IMR-90 (cell line): Measurements from ENCODE around the gene ITSN2. TPM values are rescaled to one million over a fixed set of nuclear protein-coding genes. Genes with fewer than 3 reads are reported as not detected.

ENCODE experiments used
- ATAC-seq: fragments of 200-7000 bp; cut with Tn5 transposase; 2 replicates; pipeline ENCODE4 v1.9.1; 2020; ENCODE audit warnings: low read depth, mild to moderate bottlenecking, moderate library complexity
- BruUV-seq: library from RNA; stranded (reverse); fragments of 400-500 nt; replicated peaks from 2 replicates; lab custom pipeline; 2021; lab: Mats Ljungman, UMichigan
- CTCF ChIA-PET: fragments of 300-600 bp; formaldehyde crosslinking; extraction: SDS; loops from one replicate; lab custom pipeline; 2021; ENCODE audit warnings: antibody characterized with exemption; lab: Yijun Ruan, JAX
- POLR2A ChIA-PET: fragments of 300-600 bp; sonication (Branson Sonifier 250); formaldehyde crosslinking; loops from one replicate; lab custom pipeline; 2022; ENCODE audit warnings: antibody characterized with exemption; ENCODE audit not compliant: unreplicated experiment; lab: Charles Lee
- DNase-seq: peaks from one replicate; pipeline ENCODE4 v3.0.0; 2013
- H2AFZ ChIP-seq: replicated peaks from 2 replicates; pipeline ENCODE3; 2013; ENCODE audit warnings: low read length, mild to moderate bottlenecking; ENCODE audit not compliant: poor library complexity
- H2AK5ac ChIP-seq: 2 replicates; pipeline ENCODE4 v1.6.1; 2013; ENCODE audit warnings: low read depth, low read length, inconsistent platforms
- H2AK9ac ChIP-seq: replicated peaks from 2 replicates; pipeline ENCODE3; 2013; ENCODE audit warnings: mild to moderate bottlenecking, low read depth, low read length, moderate library complexity; ENCODE audit not compliant: poor library complexity
- H2BK120ac ChIP-seq: 2 replicates; pipeline ENCODE4 v1.6.1; 2013; ENCODE audit warnings: low read depth, low read length, inconsistent platforms
- H2BK15ac ChIP-seq: 3 replicates; pipeline ENCODE4 v1.6.1; 2013; ENCODE audit warnings: low read depth, low read length, inconsistent platforms
- H2BK20ac ChIP-seq: 2 replicates; pipeline ENCODE4 v1.6.1; 2013; ENCODE audit warnings: low read depth, mild to moderate bottlenecking, inconsistent platforms, low read length, moderate library complexity
- H2BK5ac ChIP-seq: 2 replicates; pipeline ENCODE4 v1.6.1; 2013; ENCODE audit warnings: mild to moderate bottlenecking, low read depth, low read length, inconsistent platforms; ENCODE audit not compliant: poor library complexity, severe bottlenecking
- H3K14ac ChIP-seq: replicated peaks from 2 replicates; pipeline ENCODE4 v1.6.1; 2013; ENCODE audit warnings: low read depth, low read length, inconsistent platforms
- H3K18ac ChIP-seq: 2 replicates; pipeline ENCODE4 v1.6.1; 2013; ENCODE audit warnings: low read depth, low read length, control low read depth
- H3K23ac ChIP-seq: 2 replicates; pipeline ENCODE4 v1.6.1; 2013; ENCODE audit warnings: low read depth, low read length, inconsistent platforms
- H3K27ac ChIP-seq: 2 replicates; pipeline ENCODE4 v1.5.1; 2013; ENCODE audit warnings: mild to moderate bottlenecking, control low read depth, low read length; ENCODE audit not compliant: insufficient read depth
- H3K27me3 ChIP-seq: 2 replicates; pipeline ENCODE4 v1.6.1; 2013; ENCODE audit warnings: low read length; ENCODE audit not compliant: control insufficient read depth, insufficient read depth
- H3K36me3 ChIP-seq: 2 replicates; pipeline ENCODE4 v1.6.1; 2013; ENCODE audit warnings: low read length, mixed read lengths; ENCODE audit not compliant: control insufficient read depth, insufficient read depth
- H3K4ac ChIP-seq: 2 replicates; pipeline ENCODE4 v1.6.1; 2013; ENCODE audit warnings: low read depth, low read length, inconsistent platforms
- H3K4me1 ChIP-seq: 2 replicates; pipeline ENCODE4 v1.6.1; 2013; ENCODE audit warnings: low read length, mixed read lengths; ENCODE audit not compliant: control insufficient read depth, insufficient read depth
- H3K4me2 ChIP-seq: 2 replicates; pipeline ENCODE4 v1.6.1; 2013; ENCODE audit warnings: low read depth, mild to moderate bottlenecking, control low read depth, low read length, moderate library complexity
- H3K4me3 ChIP-seq: 2 replicates; pipeline ENCODE4 v1.5.1; 2013; ENCODE audit warnings: low read depth, mild to moderate bottlenecking, control low read depth, low read length, moderate library complexity; ENCODE audit not compliant: insufficient read depth
- H3K56ac ChIP-seq: 2 replicates; pipeline ENCODE4 v1.6.1; 2013; ENCODE audit warnings: low read length, inconsistent platforms; ENCODE audit not compliant: insufficient read depth; ENCODE audit errors: extremely low read depth
- H3K79me1 ChIP-seq, 2 experiments: 2 replicates each; pipeline ENCODE4 v1.6.1; 2013; ENCODE audit warnings: low read length in 2 of 2, inconsistent platforms in 1 of 2, low read depth in 1 of 2
- H3K9ac ChIP-seq: 2 replicates; pipeline ENCODE4 v1.6.1; 2013; ENCODE audit warnings: low read depth, low read length, control low read depth
- H3K9me1 ChIP-seq: 2 replicates; pipeline ENCODE4 v1.6.1; 2013; ENCODE audit warnings: low read length, inconsistent platforms; ENCODE audit not compliant: insufficient read depth
- H3K9me3 ChIP-seq: 2 replicates; pipeline ENCODE4 v1.6.1; 2013; ENCODE audit warnings: low read length; ENCODE audit not compliant: control insufficient read depth, insufficient read depth
- H4K20me1 ChIP-seq: 2 replicates; pipeline ENCODE4 v1.6.1; 2013; ENCODE audit warnings: low read length, inconsistent platforms; ENCODE audit not compliant: insufficient read depth
- H4K5ac ChIP-seq: 2 replicates; pipeline ENCODE4 v1.6.1; 2013; ENCODE audit warnings: mild to moderate bottlenecking, low read depth, low read length, control low read depth
- H4K8ac ChIP-seq, 2 experiments: 2 replicates each; pipeline ENCODE4 v1.6.1; 2013; ENCODE audit warnings: low read depth in 2 of 2, low read length in 2 of 2, control low read depth in 1 of 2, inconsistent platforms in 1 of 2
- H4K91ac ChIP-seq: 2 replicates; pipeline ENCODE4 v1.6.1; 2013; ENCODE audit warnings: low read depth, low read length, inconsistent platforms; ENCODE audit not compliant: insufficient read depth
- CTCF ChIP-seq: conservative IDR thresholded peaks from 2 replicates; pipeline ENCODE4 v1.5.1; 2012; ENCODE audit warnings: mild to moderate bottlenecking, low read depth, low read length, improper control_type of control experiment
- ELK1 ChIP-seq: fragments of 150-350 bp; IDR thresholded peaks from 2 replicates; pipeline ENCODE4 v1.6.1; 2016; ENCODE audit warnings: low read depth, mild to moderate bottlenecking, low read length, moderate library complexity, borderline replicate concordance
- RFX5 ChIP-seq: IDR thresholded peaks from 2 replicates; pipeline ENCODE4 v1.8.0; 2012; ENCODE audit warnings: low read depth, mild to moderate bottlenecking, low read length, moderate library complexity
- WGBS, 2 experiments: methylation state at CpG; one replicate each; pipeline versions ENCODE4 v1.1.5 to v1.1.7; 2013; ENCODE audit warnings: missing lambda C conversion rate in 2 of 2; ENCODE audit not compliant: insufficient read length in 1 of 2; ENCODE audit errors: extremely low coverage in 2 of 2; 5-methylcytosine and 5-hydroxymethylcytosine counted together
- dilution Hi-C: fragments of 300-500 bp; cut with HindIII; formaldehyde crosslinking; loops from one replicate; pipeline ENCODE4 v1.14.3; 2018; ENCODE audit warnings: low sequenced_read_pairs; ENCODE audit not compliant: unreplicated experiment
- in situ Hi-C: fragments of 300-500 bp; cut with MboI; formaldehyde crosslinking; loops from 3 replicates; pipeline ENCODE4 v1.14.3; 2019; ENCODE audit warnings: low sequenced_read_pairs, inconsistent platforms, mixed read lengths
- intact Hi-C: fragments of 100-400 bp; cut with micrococcal nuclease; formaldehyde crosslinking; loops from 2 replicates; pipeline ENCODE4 v1.10.0; 2022
- polyA plus RNA-seq, 3 experiments: library from polyadenylated mRNA; depleted of rRNA; stranded (reverse); fragments of >200 nt; gene quantifications; 2 replicates each; pipeline ENCODE4 v1.2.3, GENCODE V29; 2012; ENCODE audit warnings: low replicate concordance in 1 of 3
- total RNA-seq: library from RNA; depleted of rRNA; stranded (reverse); fragments of >200 nt; gene quantifications from 2 replicates; pipeline ENCODE4 v1.2.3, GENCODE V29; 2012

ITSN2 gene
- total and polyA plus RNA-seq, 2 of the 4 experiments (the other 2 are of a cell fraction): 10.7 to 17.2 TPM

GRCh38 chr2:24329700-24330099 is 30.6 kb downstream of the ITSN2 start:
- H3K4me2 ChIP-seq: no peak overlapping the region
- BruUV-seq: no TSS peak

More at GRCh38 chr2:24329700-24330099, 30.6 kb downstream of the ITSN2 start:
- TF ChIP-seq ELK1 (no peak), CTCF (no peak), RFX5 (no peak)
- Histone ChIP-seq H3K14ac (no peak overlapping the region), H4K8ac (no peak overlapping the region), H3K27me3 (no peaks in the 10 kb centered on the region), H2AK5ac (no peak overlapping the region), H2AFZ (no peak overlapping the region), H3K4ac (no peak overlapping the region), H3K18ac (no peak overlapping the region), H3K4me3 (no peak overlapping the region), H3K9ac (no peak overlapping the region), H2AK9ac (no peak overlapping the region), H3K4me1 (no peaks in the 10 kb centered on the region; the same call in 1 of the 2 replicates), H3K79me1 (peaks cover 15 to 23% of the 10 kb centered on the region in 2 experiments), H3K23ac (no peak overlapping the region), H3K56ac (no peak overlapping the region), H4K5ac (no peak overlapping the region), H2BK20ac (no peak overlapping the region), H4K20me1 (peaks cover 7% of the 10 kb centered on the region; the same call in 1 of the 2 replicates), H3K9me1 (peaks cover 3% of the 10 kb centered on the region; the same call in 1 of the 2 replicates), H3K36me3 (peaks cover 3% of the 10 kb centered on the region; the same call in 1 of the 2 replicates), H3K27ac (no peak overlapping the region), H2BK15ac (no peak overlapping the region), H2BK120ac (no peak overlapping the region), H2BK5ac (no peak overlapping the region), H3K9me3 (no peaks in the 10 kb centered on the region), H4K91ac (no peak overlapping the region)
- DNase-seq (no peak), ATAC-seq (no peak)
- ChIA-PET CTCF (no interaction called here), POLR2A (no interaction called here)
- dilution Hi-C loops: no loop called here
- intact Hi-C loops: no loop called here
- 44% methylated on average over 2 of the region's 2 CpGs; no CpG with 5 or more reads in 1 of the 2 experiments for WGBS, 2 experiments
- in situ Hi-C loops: no loop called here
